ENCODE results near the gene DHCR7.

Gene DHCR7

GRCh38 chr11:71447791-71448256 is 369 bp downstream of the DHCR7 start:
- Histone ChIP-seq H3K4me1 (ENCODE audit: control insufficient read depth, low read length) (peaks cover 54% of the 10 kb centered on the region), H3K79me2 (ENCODE audit: control insufficient read depth, low read length) (peaks cover 67% of the 10 kb centered on the region), H3K4me3 (ENCODE audit: low read length) (peak overlapping the region; percentile 98), H3K9me3 (ENCODE audit: control insufficient read depth, insufficient read depth, low read length) (peaks cover 5% of the 10 kb centered on the region; the same call in 1 of the 2 replicates), H3F3A (ENCODE audit: control insufficient read depth, insufficient read depth) (peaks cover 22% of the 10 kb centered on the region), H3K27me3 (ENCODE audit: control insufficient read depth, low read length) (no peaks in the 10 kb centered on the region), H3K9me2 (replicated peaks; ENCODE audit: control insufficient read depth, low read length) (no peaks in the 10 kb centered on the region), H4K20me1 (ENCODE audit: control insufficient read depth, insufficient read depth, low read depth, low read length) (0 out of 2 replicates have a peak, but pooled peaks cover 3% of the 10 kb centered on the region), H3K27ac (ENCODE audit: low read depth, low read length) (peak overlapping the region; percentile 62), H3K4me2 (ENCODE audit: low read length) (peak overlapping the region; percentile 94), H3K36me3 (ENCODE audit: control insufficient read depth, low read length) (peaks cover 70% of the 10 kb centered on the region)
- TF ChIP-seq EZH2phosphoT487 (IDR thresholded peaks at IDR 0.05; ENCODE audit: borderline replicate concordance, low read length) = no peak
- TF ChIP-seq, protein P1, sequence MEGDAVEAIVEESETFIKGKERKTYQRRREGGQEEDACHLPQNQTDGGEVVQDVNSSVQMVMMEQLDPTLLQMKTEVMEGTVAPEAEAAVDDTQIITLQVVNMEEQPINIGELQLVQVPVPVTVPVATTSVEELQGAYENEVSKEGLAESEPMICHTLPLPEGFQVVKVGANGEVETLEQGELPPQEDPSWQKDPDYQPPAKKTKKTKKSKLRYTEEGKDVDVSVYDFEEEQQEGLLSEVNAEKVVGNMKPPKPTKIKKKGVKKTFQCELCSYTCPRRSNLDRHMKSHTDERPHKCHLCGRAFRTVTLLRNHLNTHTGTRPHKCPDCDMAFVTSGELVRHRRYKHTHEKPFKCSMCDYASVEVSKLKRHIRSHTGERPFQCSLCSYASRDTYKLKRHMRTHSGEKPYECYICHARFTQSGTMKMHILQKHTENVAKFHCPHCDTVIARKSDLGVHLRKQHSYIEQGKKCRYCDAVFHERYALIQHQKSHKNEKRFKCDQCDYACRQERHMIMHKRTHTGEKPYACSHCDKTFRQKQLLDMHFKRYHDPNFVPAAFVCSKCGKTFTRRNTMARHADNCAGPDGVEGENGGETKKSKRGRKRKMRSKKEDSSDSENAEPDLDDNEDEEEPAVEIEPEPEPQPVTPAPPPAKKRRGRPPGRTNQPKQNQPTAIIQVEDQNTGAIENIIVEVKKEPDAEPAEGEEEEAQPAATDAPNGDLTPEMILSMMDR (IDR thresholded peaks at IDR 0.05; ENCODE audit: low read depth, low read length, poor library complexity, severe bottlenecking) = no peak

- peaks cover 67% of the 10 kb centered on the region for H3K79me2 ChIP-seq (ENCODE audit: control insufficient read depth, low read length)
- H3K27ac ChIP-seq (ENCODE audit: low read depth, low read length) = peak overlapping the region; percentile 62
- peaks cover 5% of the 10 kb centered on the region; the same call in 1 of the 2 replicates for H3K9me3 ChIP-seq (ENCODE audit: control insufficient read depth, insufficient read depth, low read length)
Measured at GRCh38 chr11:71446942-71447688, 1.1 kb downstream of the DHCR7 start.

GRCh38 chr11:71446150-71446549 is 2.0 kb downstream of the DHCR7 start:
- Histone ChIP-seq H3K4me1 (ENCODE audit: control insufficient read depth, low read length) (peaks cover 38% of the 10 kb centered on the region), H3K9me3 (ENCODE audit: control insufficient read depth, insufficient read depth, low read length) (peaks cover 5% of the 10 kb centered on the region; the same call in 1 of the 2 replicates), H3K79me2 (ENCODE audit: control insufficient read depth, low read length) (peaks cover 61% of the 10 kb centered on the region), H3K4me2 (ENCODE audit: low read length) (peak overlapping the region; percentile 94), H3F3A (ENCODE audit: control insufficient read depth, insufficient read depth) (peaks cover 14% of the 10 kb centered on the region), H4K20me1 (ENCODE audit: control insufficient read depth, insufficient read depth, low read depth, low read length) (0 out of 2 replicates have a peak, but pooled peaks cover 3% of the 10 kb centered on the region), H3K27ac (ENCODE audit: low read depth, low read length) (no peak overlapping the region), H3K36me3 (ENCODE audit: control insufficient read depth, low read length) (peaks cover 74% of the 10 kb centered on the region), H3K9me2 (replicated peaks; ENCODE audit: control insufficient read depth, low read length) (no peaks in the 10 kb centered on the region), H3K27me3 (ENCODE audit: control insufficient read depth, low read length) (no peaks in the 10 kb centered on the region), H3K4me3 (ENCODE audit: low read length) (peak overlapping the region; percentile 98)
- no peak for TF ChIP-seq EZH2phosphoT487 (IDR thresholded peaks at IDR 0.05; ENCODE audit: borderline replicate concordance, low read length)
- TF ChIP-seq, protein P1 (IDR thresholded peaks at IDR 0.05; ENCODE audit: low read depth, low read length, poor library complexity, severe bottlenecking) = no peak

More at GRCh38 chr11:71446942-71447688, 1.1 kb downstream of the DHCR7 start:
- no peaks in the 10 kb centered on the region for H3K9me2 ChIP-seq (replicated peaks; ENCODE audit: control insufficient read depth, low read length)
- H3K36me3 ChIP-seq (ENCODE audit: control insufficient read depth, low read length) = peaks cover 73% of the 10 kb centered on the region
- H3K27me3 ChIP-seq (ENCODE audit: control insufficient read depth, low read length) = no peaks in the 10 kb centered on the region
- peaks cover 19% of the 10 kb centered on the region for H3F3A ChIP-seq (ENCODE audit: control insufficient read depth, insufficient read depth)
- TF ChIP-seq, protein P1 (IDR thresholded peaks at IDR 0.05; ENCODE audit: low read depth, low read length, poor library complexity, severe bottlenecking) = no peak
- TF ChIP-seq EZH2phosphoT487 (IDR thresholded peaks at IDR 0.05; ENCODE audit: borderline replicate concordance, low read length) = no peak
- peaks cover 48% of the 10 kb centered on the region for H3K4me1 ChIP-seq (ENCODE audit: control insufficient read depth, low read length)
- peak overlapping the region; percentile 94 for H3K4me2 ChIP-seq (ENCODE audit: low read length)
- H3K4me3 ChIP-seq (ENCODE audit: low read length) = peak overlapping the region; percentile 98
- 0 out of 2 replicates have a peak, but pooled peaks cover 3% of the 10 kb centered on the region for H4K20me1 ChIP-seq (ENCODE audit: control insufficient read depth, insufficient read depth, low read depth, low read length)
